HG03060 (cell line): ENCODE measurements around the gene SOCS1.
A peak's percentile ranks its signal among the peaks of the same experiment; 100 is the strongest.
"Not testable (repeated sequence)": the region's sequence is repeated elsewhere in the genome, so short reads cannot be mapped to it uniquely, and the experiment has no call there.

Experiments used
- ATAC-seq: cut with Tn5 transposase; IDR thresholded peaks from one replicate; pipeline ENCODE4 v1.9.1; 2021; ENCODE audit warnings: low read depth, moderate number of reproducible peaks; ENCODE audit not compliant: unreplicated experiment

Gene SOCS1, protein sequence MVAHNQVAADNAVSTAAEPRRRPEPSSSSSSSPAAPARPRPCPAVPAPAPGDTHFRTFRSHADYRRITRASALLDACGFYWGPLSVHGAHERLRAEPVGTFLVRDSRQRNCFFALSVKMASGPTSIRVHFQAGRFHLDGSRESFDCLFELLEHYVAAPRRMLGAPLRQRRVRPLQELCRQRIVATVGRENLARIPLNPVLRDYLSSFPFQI

DNA sequence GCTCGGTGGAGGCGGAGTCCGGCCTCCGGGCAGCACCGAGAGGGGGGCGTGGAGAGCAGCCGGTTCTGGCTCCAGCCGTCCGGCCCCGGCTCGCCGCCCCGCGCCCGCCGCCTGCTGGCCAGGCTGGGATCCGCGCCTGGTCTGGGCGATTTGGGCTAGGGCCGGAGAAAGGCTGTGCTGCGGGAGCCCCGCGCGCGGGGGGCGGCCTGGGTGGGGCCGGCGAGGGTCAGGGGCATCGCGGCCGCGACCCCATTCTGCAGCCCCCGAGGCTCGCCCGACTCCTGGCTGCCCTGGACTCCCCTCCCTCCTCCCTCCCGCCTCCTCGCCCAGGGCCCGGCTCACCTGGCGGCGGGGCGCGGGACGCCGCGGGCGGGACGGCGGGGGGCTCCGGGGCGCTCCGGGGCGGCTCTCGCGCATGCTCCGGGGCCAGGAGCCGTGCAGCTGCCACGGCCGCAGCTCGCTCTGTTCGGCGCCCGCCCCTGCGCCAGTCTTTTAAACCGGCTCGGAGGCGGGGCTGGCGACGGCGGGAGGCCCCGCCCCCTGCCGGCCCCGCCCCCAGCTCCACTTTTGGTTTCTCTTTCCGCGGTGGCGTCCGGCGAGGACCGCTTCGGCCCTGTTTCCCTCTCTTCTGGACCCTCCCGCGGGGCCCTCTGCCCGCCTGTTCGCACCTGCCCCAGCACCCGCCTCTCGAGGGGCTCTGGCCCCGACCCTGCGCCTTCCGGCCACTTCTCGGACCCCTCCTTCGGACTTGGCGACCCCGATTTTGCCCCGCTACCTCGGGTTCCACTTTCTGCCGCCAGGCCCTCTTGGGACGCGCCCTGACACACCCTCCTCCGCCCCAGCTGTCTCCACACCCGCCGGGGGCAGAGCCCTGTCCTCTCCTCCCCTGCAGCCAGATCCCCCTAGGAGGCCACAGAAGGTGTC lies at the start of gene SOCS1:
SOCS1 (minus strand) TSS at position 468 of the 924 bp plus-strand sequence. CDS start 726 bp downstream, outside the sequence.
- peak; percentile 24 for ATAC-seq

DNA sequence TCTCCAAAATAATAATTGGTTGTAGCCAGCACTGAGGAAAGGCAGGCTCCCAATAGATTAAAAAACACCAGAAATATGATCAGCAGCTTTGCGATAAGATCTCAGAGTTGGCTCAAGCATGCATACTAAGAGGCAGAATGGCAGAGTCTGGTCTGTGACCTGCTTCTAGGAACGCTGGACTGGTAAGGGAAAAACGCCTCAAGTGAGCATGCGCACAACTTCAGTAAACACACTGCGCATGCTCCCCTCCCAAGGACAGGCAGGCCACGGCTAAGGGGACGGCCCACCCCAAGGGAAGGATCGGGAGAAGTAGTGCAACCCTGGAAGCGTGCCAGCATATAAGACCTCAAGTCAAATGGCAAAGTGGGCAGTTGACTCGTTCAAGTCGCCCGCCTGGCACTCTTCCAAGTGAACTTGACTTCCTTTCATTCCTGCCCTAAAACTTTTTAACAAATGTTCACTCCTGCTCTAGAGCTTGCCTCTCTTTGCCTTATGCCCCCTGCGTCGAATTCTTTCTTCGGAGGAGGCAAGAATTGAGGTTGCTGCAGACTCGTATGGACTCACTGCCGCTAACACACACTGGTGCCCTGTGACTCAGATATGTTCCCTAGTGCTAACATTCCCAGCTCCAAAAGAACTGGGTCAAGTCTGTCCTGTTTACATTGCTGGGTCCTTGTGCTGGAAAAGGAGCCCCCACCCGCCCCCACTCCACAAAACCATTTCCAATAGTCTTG lies 47.6 kb upstream of the SOCS1 start:
- no peak for ATAC-seq

DNA sequence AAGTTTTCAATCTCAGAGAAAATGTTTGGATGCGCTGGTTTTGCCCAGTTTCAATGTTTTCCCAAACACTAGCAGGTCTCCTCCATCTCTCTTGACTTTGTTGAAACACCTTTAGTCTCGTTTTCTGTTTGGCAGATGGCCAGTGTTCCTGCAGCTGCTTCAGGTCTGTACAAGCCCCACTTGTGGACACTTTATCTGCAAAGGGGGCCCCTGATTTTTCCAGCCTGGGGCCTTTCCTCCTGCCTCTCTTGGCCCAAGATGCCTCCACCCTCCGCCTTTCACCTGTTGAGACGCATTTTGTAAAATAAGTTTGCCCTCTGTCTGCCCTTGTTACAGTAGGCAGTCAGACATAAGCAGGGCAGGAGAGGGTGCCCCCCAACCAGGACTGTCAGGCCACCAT lies 47.0 kb upstream of the SOCS1 start:
- no peak for ATAC-seq

DNA sequence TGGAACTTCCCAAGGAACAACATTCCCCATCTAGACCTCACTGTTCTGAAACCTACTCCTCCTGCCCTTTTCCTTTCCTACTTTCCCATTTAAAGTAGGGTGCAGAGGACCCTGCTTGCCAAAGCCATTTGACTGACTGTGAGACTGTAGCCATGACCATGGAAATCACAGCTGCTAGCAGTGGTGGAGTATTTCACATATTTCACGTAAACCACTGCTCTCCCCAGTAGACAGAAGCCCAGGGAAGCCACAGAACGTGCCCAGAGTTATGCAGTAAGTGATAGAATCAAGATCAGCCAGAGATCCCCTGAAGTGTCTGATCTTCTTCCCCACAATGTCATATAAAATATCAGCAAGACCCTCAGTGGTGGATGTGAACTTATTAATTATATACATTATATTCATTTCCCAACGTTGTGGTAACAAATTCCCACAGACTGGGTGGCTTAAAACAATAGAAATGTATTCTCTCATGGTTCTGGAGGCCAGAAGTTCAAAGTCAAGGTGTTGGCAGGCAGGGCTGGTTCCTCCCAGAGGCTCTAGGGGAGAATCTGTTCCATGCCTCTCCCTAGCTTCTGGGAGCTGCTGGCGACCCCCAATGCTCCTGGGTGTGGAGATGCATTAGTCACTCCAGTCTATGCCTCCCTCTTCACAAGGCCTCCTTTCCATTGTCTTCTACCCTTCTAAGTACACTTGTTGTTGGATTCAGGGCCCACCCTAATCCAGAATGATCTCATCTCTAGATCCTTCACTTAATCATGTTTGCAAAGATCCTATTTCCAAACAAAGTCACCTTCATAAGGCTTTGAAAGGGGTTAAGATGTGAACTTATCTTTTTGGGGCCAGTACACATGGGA lies 45.9 kb upstream of the SOCS1 start:
- ATAC-seq = no peak

DNA sequence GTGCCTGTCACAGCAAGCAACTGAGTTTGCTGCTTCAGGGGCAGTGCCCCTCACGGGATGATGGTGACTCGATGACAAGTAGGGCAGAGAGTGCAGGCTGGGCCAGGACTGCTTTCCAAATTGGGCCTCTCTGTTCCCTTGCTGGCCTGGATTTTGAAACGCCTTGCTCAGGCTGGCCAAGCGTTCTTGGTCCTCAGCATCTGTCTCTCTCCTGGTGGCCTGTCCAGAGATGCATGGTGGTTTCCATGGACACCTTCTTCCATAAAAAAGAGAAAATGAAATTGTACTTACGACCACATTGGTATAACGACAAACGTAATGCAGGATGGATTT lies 44.5 kb upstream of the SOCS1 start:
- ATAC-seq = no peak

DNA sequence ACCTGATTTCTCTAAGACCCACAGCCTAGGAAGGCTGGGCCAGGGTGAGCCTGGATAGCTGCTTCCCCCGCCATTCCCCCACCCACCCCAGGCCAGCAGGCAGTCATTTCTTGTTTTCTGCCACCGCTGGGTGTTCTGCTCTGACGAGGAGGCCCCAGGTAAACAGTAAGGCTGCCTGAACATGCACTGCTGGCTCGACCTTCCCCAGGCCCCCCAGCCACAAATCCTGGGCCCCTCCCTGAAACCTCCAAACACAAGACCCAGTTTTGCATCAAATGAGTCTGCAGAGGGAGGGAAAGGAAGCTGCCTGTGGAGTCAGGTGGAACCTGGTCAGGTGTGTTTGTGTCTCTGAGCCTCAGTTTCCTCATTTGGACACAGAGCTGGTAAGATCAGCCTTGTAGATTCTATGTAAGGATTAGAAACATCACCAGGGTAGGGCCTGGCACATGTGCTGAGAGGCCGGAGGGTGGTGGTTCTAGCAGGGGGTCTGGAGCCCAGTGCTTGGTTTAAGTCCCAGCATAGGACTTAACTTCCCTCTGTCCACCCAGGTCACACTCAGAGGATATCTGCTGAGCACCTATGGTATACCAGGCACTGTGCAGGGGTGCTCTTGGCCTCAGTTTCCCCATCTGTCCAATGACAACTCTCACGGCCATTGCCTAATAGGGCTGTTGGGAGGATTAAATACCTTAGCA lies 44.0 kb upstream of the SOCS1 start:
- no peak for ATAC-seq

DNA sequence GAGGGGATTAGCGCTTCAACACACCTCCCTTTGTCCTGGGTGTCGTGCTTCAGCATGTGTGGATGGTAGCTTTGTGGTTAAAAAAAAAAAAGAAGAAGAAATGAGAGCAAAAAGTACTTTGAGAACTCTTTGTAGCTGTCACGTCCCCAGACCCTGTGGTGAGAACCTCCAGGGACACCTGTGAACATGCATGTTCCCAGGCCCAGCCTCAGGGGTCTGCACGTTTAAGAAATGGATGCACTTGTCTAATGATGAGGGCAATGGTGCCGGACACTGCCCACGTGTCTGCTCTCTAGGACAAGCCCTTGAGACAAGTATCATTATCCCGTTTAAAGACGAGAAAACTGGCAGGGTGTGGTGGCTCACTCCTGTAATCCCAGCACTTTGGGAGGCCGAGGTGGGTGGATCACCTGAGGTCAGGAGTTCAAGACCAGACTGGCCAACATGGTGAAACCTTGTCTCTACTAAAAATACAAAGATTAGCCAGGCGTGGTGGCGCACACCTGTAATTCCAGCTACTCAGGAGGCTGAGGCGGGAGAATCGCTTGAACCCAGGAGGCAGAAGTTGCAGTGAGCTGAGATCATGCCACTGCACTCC lies 43.0 kb upstream of the SOCS1 start:
- ATAC-seq = not testable (repeated sequence)

DNA sequence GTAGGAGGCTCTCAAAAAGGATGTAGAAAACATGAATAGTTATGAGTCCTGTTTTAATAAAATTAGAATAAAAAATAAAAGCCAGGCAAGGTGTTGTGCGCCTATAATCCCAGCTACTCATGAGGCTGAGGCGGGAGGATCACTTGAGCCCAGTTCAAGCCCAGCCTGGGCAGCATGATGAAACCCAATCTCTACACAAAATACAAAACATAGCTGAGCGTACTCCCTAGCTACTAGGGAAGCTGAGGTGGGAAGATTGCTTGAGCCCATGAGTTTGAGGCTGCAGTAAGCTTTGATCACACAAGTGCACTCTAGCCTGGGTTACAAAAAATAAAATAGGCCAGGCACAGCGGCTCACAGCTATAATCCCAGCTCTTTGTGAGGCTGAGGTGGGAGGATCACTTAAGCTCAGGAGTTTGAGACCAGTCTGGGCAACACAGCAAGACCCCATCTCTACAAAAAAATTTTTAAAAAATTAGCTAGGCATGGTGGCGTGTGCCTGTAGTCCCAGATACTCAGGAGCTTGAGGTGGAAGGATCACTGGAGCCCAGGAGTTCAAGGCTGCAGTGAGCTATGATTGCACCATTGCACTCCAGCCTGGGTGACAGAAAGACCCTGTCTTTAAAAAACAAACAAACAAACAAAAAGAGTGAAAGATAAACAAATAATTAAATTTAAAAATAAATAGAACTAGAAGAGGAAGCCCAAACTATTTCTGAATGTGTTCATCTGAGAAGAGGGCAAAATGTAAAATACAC lies 42.3 kb upstream of the SOCS1 start:
- no peak for ATAC-seq

DNA sequence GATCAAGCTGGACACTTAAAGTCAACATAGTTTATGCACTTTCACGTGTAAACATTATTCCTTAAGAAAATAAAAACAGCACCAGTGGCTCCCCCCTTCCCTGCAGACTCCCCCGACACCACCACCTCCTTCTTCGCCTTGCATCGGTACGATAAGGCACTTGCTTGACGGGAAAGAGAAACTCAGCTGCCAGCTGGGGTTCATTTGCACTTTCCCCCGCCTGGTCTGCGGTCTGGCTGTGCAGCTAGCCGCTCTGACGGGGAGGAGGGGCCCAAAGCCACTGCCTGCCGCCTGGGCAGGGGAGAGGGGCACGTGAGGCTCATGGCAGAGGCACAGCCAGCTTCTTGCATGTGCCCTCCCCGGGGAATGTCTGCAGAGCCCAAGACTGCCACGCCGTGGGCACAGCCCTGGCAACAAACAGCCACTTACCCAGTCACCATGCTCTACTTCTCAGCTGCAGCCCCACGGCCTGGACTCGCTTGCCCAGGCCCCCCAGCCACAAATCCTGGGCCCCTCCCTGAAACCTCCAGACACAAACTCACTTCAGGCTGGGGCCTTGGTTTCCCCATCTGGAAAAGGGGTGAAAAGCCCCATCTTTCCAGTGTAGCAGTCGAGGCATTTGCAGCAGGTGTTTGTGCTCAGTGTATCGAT lies 41.6 kb upstream of the SOCS1 start:
- peak; percentile 52 for ATAC-seq

DNA sequence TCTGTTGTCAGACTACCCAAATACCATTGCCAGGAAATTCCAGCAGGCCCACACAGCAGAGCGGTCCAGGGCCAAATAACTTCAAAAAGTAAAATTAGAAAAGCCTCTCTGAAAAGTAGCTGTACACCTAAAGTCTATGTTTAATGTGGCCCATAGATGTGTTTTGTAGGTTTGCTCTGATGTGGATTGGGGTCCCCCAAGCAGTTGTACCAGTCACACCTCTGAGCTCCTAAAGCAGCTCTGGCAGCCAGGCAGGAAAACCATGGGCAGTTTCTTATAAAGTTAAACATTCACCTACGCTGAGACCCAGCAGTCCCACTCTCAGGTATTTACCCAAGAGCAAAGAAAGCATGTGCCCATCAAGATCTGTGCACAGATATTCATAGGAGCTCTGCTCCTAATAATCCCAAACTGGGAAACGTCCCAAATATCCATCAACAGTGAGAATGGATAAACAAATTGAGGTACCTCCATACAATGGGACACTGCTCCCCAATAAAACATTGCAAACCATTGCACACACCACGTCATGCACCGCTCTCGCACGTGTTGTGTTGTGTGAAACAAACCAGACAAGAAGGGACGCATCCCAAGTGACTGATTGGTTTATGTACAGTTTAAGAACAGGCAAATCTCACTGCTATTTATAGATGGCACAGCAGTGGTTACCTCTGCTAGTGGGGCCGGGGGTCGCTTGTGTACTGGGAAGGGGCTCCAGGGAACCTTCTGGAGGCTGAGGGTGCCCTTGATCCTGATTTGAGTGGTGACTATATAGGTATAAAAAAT lies 40.9 kb upstream of the SOCS1 start:
- ATAC-seq = no peak

DNA sequence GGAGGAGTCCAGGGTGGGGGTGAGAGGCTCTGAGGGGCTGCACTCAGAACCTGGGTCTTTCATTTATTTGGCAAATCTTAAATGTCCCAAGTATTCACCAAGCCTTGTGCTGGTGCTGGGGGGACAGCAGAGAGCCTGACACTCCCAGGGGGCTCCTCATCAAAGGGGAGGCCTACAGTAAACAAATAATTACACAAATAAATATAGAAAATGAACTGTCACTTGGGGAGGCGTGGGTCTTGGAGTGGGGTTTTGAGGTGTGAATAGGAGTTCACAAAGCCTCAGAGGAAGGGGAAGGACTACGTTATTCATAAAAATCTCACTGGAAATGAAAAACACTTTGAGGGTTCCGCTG lies 40.3 kb upstream of the SOCS1 start:
- no peak for ATAC-seq

DNA sequence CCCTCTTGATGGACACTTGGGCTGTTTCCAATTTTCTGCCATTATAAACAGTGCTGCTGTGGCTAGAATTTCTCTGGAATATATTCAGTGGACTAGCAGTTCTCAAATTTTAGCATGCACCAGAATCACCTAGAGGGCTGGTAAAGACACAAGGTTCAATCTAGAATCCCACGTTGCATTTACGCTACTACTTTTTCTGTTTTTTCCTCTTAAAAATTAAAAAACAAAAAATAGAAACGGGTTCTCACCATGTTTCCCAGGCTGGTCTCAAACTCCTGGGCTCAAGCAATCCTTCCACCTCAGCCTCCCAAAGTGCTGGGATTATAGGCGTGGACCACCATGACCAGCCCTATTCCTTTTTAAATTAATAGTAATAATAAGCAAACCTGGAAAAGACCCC lies 39.7 kb upstream of the SOCS1 start:
- no peak for ATAC-seq

DNA sequence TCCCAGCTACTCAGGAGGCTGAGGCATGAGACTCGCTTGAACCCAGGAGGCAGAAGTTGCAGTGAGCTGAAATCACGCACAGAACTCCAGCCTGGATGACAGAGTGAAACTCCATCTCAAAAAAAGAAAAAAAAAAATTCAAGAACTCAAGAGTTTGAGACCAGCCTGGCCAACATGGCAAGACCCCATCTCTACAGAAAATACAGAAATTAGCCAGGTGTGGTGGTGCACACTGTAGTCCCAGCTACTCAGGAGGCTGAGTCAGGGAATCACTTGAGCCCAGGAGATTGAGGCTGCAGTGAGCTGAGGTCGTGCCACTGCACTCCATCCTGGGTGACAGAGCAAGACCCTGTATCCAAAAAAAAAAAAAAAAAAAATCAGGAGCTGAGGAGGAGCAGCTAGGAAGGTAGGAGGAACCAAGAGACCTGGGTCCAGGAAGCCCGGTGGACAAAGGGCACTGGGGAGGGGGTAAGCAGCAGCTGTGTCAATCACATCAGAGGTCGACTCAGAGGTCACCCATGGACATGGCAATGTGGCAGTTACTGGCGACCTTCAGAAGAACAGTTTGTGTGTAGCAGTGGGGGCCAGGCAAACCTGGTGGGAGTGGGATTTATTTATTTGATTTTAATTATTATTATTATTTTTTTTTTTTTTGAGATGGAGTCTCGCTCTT lies 36.2 kb upstream of the SOCS1 start:
- ATAC-seq = no peak

DNA sequence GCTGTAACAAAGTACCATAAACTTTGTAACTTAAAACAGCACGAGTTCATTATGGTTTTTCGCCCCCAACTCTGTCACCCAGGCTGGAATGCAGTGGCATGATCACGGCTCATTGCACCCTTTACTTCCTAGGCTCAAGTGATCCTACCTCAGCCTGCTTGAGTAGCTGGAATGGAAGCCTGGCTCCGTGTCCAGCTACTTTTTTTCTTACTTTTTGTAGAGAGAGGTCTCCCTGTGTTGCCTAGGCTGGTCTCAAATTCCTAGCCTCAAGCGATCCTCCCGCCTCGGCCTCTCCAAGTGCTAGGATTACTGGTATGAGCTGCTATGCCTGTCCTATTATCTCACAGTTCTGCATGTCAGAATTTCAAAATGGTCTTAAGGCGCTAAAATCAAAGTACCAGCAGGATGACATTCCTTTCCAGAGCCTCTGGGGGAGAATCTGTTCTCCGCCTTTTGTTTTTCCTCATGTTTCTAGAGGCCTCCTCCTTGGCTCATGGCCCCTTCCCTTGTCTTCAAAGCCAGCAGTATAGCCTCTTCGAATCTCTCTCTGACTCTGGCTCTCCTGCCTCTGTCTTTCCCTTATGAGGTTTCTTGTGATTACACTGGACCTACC lies 35.2 kb upstream of the SOCS1 start:
- ATAC-seq = no peak

DNA sequence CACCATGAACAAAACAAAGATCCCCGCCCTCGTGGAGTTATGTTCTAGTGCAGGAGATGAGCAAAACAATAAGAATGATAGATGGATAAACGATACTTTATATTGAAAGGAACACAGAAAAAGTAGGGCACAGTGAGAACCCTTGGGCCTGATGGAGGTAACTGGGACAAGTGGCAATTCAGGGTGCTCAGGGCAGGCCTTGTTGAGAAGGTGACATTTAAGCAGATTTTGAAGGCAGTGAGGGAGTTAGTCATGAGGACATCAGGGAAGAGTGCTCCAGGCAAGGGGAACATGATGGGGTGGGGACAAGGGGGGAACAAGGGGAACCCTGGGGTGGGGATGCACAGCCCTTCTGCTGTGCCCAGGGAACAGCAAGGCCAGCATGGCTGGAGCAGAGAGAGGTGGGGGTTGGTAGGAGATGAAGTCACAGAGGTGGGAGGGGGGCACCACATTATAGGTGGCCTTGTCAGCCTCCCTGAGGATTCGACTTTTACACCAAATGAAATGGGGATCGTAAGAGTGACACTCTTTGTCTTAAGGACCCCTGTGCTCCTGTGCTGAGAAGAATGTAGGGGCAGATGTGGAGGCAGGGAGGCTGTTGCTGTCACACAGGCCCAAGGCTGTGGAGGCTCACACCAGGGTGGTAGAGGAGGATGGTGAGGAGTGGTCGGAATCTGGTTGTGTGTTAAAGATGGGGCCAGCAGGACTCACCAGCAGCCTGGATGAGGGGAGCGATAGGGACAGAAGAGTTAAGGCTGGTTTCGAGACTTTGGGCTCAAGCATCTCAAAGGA lies 34.3 kb upstream of the SOCS1 start:
- no peak for ATAC-seq

DNA sequence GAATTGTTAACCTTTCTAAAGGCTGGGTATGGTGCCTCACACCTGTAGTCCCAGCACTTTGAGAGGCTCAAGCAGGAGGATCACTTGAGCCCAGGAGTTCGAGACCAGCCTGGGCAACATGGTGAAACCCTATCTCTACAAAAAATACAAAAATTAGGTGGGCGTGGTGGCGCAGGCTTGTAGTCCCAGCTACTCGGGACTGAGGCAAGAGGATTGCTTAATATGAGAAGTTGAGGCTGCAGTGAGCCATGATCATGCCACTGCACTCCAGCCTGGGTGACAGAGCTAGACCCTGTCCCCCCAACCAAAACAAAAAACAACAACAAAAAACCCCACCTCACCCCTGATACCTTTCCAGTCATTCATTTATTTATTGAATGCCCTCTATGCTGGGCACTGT lies 33.7 kb upstream of the SOCS1 start:
- ATAC-seq = not testable (repeated sequence)
